HepG2 (cell line): ENCODE results near the gene LIME1. TPM values are rescaled to one million over a fixed set of nuclear protein-coding genes. Genes with fewer than 3 reads are reported as not detected.

Source experiments
- ATM ChIP-seq: fragments of 450-650 bp; IDR thresholded peaks from 2 replicates; pipeline ENCODE4 v1.7.1; 2017; ENCODE audit warnings: mild to moderate bottlenecking, borderline replicate concordance
- CEBPG ChIP-seq: IDR thresholded peaks from 2 replicates; pipeline ENCODE4 v1.6.1; 2016
- GZF1 ChIP-seq: sonication (generic); formaldehyde crosslinking; IDR thresholded peaks from 2 replicates; pipeline ENCODE4 v1.5.1; 2020; ENCODE audit warnings: mild to moderate bottlenecking, missing genetic modification reagents
- ISL2 ChIP-seq: sonication (generic); formaldehyde crosslinking; IDR thresholded peaks from 2 replicates; pipeline ENCODE4 v1.5.0; 2020; ENCODE audit warnings: missing genetic modification reagents
- KDM5A ChIP-seq: fragments of 200-600 bp; sonication (generic); IDR thresholded peaks from 2 replicates; pipeline ENCODE4 v1.7.0; 2018; ENCODE audit warnings: antibody characterized with exemption, mild to moderate bottlenecking, low read length, borderline replicate concordance
- KLF6 ChIP-seq: IDR thresholded peaks from 2 replicates; pipeline ENCODE4 v1.8.0; 2016; ENCODE audit warnings: missing biosample characterization, missing genetic modification reagents
- MTF1 ChIP-seq: sonication (generic); formaldehyde crosslinking; IDR thresholded peaks from 2 replicates; pipeline ENCODE4 v1.5.0; 2020; ENCODE audit warnings: missing genetic modification reagents
- MYNN ChIP-seq: sonication (generic); formaldehyde crosslinking; IDR thresholded peaks from 2 replicates; pipeline ENCODE4 v1.4.0; 2020; ENCODE audit warnings: mild to moderate bottlenecking, low read depth, missing genetic modification reagents
- SMAD9 ChIP-seq: sonication (generic); formaldehyde crosslinking; IDR thresholded peaks from 2 replicates; pipeline ENCODE4 v1.5.1; 2020; ENCODE audit warnings: mild to moderate bottlenecking, missing genetic modification reagents
- ZBTB20 ChIP-seq: sonication (generic); formaldehyde crosslinking; IDR thresholded peaks from 2 replicates; pipeline ENCODE4 v1.8.1; 2023; ENCODE audit warnings: missing genetic modification reagents, low read depth, mild to moderate bottlenecking, borderline replicate concordance
- ZNF136 ChIP-seq: sonication (generic); formaldehyde crosslinking; IDR thresholded peaks from 2 replicates; pipeline ENCODE4 v1.8.1; 2022; ENCODE audit warnings: low read depth, mild to moderate bottlenecking, moderate library complexity, missing genetic modification reagents
- ZNF24 ChIP-seq: fragments of 450-650 bp; IDR thresholded peaks from 2 replicates; pipeline ENCODE4 v1.6.1; 2017; ENCODE audit warnings: antibody characterized with exemption, mild to moderate bottlenecking
- ZNF296 ChIP-seq: sonication (generic); formaldehyde crosslinking; conservative IDR thresholded peaks from 2 replicates; pipeline ENCODE4 v1.5.0; 2020; ENCODE audit warnings: mild to moderate bottlenecking, missing genetic modification reagents
- ZNF430 ChIP-seq: sonication (generic); formaldehyde crosslinking; IDR thresholded peaks from 2 replicates; pipeline ENCODE4 v1.9.0; 2021; ENCODE audit warnings: mild to moderate bottlenecking, missing genetic modification reagents
- ZNF605 ChIP-seq: sonication (generic); formaldehyde crosslinking; IDR thresholded peaks from 2 replicates; pipeline ENCODE4 v1.8.0; 2022; ENCODE audit warnings: mild to moderate bottlenecking, missing genetic modification reagents
- ZNF616 ChIP-seq: sonication (generic); formaldehyde crosslinking; IDR thresholded peaks from 2 replicates; pipeline ENCODE4 v1.5.0; 2020; ENCODE audit warnings: low read depth, mild to moderate bottlenecking, missing genetic modification reagents
- ZNF746 ChIP-seq: sonication (generic); formaldehyde crosslinking; IDR thresholded peaks from 2 replicates; pipeline ENCODE4 v1.8.0; 2022; ENCODE audit warnings: mild to moderate bottlenecking, missing genetic modification reagents
- ZNF883 ChIP-seq: sonication (generic); formaldehyde crosslinking; IDR thresholded peaks from 2 replicates; pipeline ENCODE4 v1.5.1; 2020; ENCODE audit warnings: mild to moderate bottlenecking, missing genetic modification reagents; ENCODE audit errors: not compliant biosample characterization
- ZSCAN25 ChIP-seq: sonication (generic); formaldehyde crosslinking; IDR thresholded peaks from 2 replicates; pipeline ENCODE4 v1.8.0; 2022; ENCODE audit warnings: mild to moderate bottlenecking, missing genetic modification reagents
- polyA plus RNA-seq, 8 experiments: library from polyadenylated mRNA; depleted of rRNA in 3 of 8; stranded (reverse) in 7 of 8; unstranded in 1 of 8; fragments of >200 nt; fragmentation: Illumina TruSeq in 4 of 8; extraction: Trizol in 4 of 8; gene quantifications; 2 replicates each; pipeline versions ENCODE4 v1.2.1 to v1.2.3, GENCODE V29; 2011 to 2016; ENCODE audit warnings: low read depth in 4 of 8, missing spikeins in 1 of 8, mixed read lengths in 1 of 8; ENCODE audit not compliant: insufficient read depth in 1 of 8
- total RNA-seq, 5 experiments: library from RNA; depleted of rRNA; stranded (reverse); fragments of >200 nt; fragmentation: Illumina TruSeq; extraction: Trizol; gene quantifications; 2 replicates each; pipeline ENCODE4 v1.2.3, GENCODE V29; 2016; ENCODE audit warnings: low read depth in 1 of 5
- TF ChIP-seq, protein P1 (sequence below): sonication (generic); formaldehyde crosslinking; IDR thresholded peaks from 2 replicates; pipeline ENCODE4 v1.9.0; 2021; ENCODE audit warnings: mild to moderate bottlenecking, missing genetic modification reagents
- TF ChIP-seq, protein P2 (sequence below): sonication (generic); formaldehyde crosslinking; conservative IDR thresholded peaks from 2 replicates; pipeline ENCODE4 v1.8.0; 2022; ENCODE audit warnings: mild to moderate bottlenecking, moderate library complexity, missing genetic modification reagents
- TF ChIP-seq, protein P3 (sequence below): sonication (generic); formaldehyde crosslinking; IDR thresholded peaks from 2 replicates; pipeline ENCODE4 v1.4.0; 2020; ENCODE audit warnings: missing genetic modification reagents

The LIME1 gene
- total and polyA plus RNA-seq, 2 of the 13 experiments (the other 11 are each of a cell fraction or from before 2014, with no cell fraction given), result 13.0 to 61.5 TPM

DNA sequence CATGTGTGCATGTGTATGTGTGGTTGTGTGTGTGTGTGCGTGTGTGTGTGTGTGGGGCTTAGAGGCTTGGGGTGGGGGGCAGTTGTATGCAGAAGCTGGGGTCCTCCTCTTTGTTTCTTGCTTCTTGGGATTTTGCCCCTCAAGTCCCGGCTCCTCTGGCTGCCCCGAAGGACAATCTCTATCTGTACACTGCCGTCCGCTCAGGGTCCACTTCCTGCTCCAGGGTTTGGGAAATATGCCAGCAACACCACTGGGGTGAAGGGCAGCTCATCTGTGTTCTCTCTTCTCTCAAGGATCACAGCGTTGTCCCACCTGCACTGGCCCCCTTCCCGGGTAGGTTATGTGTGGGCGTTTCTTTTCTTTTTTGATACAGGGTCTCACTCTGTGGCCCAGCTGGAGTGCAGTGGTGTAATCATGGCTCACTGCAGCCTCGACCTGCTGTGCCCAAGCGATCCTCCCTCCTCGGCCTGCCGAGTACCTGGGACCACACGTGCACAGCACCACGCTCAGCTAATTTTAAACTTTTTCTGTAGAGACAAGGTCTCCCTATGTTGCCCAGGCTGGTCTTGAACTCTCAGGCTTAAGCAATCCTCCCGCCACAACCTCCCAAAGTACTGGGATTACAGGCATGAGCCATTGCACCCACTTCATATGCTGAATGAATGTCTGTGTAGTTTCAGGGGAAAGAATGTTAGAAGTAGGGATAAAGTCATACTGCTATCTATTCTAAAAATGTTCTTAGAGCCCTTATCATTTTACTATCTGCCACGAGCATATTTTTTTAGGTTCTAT, 28.8 kb downstream of the LIME1 start (continued):
- TF ChIP-seq, protein P1, sequence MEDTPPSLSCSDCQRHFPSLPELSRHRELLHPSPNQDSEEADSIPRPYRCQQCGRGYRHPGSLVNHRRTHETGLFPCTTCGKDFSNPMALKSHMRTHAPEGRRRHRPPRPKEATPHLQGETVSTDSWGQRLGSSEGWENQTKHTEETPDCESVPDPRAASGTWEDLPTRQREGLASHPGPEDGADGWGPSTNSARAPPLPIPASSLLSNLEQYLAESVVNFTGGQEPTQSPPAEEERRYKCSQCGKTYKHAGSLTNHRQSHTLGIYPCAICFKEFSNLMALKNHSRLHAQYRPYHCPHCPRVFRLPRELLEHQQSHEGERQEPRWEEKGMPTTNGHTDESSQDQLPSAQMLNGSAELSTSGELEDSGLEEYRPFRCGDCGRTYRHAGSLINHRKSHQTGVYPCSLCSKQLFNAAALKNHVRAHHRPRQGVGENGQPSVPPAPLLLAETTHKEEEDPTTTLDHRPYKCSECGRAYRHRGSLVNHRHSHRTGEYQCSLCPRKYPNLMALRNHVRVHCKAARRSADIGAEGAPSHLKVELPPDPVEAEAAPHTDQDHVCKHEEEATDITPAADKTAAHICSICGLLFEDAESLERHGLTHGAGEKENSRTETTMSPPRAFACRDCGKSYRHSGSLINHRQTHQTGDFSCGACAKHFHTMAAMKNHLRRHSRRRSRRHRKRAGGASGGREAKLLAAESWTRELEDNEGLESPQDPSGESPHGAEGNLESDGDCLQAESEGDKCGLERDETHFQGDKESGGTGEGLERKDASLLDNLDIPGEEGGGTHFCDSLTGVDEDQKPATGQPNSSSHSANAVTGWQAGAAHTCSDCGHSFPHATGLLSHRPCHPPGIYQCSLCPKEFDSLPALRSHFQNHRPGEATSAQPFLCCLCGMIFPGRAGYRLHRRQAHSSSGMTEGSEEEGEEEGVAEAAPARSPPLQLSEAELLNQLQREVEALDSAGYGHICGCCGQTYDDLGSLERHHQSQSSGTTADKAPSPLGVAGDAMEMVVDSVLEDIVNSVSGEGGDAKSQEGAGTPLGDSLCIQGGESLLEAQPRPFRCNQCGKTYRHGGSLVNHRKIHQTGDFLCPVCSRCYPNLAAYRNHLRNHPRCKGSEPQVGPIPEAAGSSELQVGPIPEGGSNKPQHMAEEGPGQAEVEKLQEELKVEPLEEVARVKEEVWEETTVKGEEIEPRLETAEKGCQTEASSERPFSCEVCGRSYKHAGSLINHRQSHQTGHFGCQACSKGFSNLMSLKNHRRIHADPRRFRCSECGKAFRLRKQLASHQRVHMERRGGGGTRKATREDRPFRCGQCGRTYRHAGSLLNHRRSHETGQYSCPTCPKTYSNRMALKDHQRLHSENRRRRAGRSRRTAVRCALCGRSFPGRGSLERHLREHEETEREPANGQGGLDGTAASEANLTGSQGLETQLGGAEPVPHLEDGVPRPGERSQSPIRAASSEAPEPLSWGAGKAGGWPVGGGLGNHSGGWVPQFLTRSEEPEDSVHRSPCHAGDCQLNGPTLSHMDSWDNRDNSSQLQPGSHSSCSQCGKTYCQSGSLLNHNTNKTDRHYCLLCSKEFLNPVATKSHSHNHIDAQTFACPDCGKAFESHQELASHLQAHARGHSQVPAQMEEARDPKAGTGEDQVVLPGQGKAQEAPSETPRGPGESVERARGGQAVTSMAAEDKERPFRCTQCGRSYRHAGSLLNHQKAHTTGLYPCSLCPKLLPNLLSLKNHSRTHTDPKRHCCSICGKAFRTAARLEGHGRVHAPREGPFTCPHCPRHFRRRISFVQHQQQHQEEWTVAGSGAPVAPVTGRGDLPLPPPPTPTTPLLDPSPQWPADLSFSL (CRISPR knock-in tag), result no peak
- TF ChIP-seq ZNF296 (CRISPR knock-in tag), result 0 out of 2 replicates have a peak, but pooled peaks have one; percentile 29
- TF ChIP-seq MYNN (CRISPR knock-in tag), result no peak
- TF ChIP-seq CEBPG (CRISPR knock-in tag), result no peak
- no peak for TF ChIP-seq ZNF430 (CRISPR knock-in tag)
- no peak for TF ChIP-seq GZF1
- no peak for TF ChIP-seq KLF6
- no peak for TF ChIP-seq ATM
- no peak for TF ChIP-seq ZNF883 (CRISPR knock-in tag)
- TF ChIP-seq ZNF605 (CRISPR knock-in tag), result no peak
- TF ChIP-seq ZBTB20 (CRISPR knock-in tag), result peak; percentile 82; the same call in 1 of the 2 replicates
- TF ChIP-seq, protein P2, sequence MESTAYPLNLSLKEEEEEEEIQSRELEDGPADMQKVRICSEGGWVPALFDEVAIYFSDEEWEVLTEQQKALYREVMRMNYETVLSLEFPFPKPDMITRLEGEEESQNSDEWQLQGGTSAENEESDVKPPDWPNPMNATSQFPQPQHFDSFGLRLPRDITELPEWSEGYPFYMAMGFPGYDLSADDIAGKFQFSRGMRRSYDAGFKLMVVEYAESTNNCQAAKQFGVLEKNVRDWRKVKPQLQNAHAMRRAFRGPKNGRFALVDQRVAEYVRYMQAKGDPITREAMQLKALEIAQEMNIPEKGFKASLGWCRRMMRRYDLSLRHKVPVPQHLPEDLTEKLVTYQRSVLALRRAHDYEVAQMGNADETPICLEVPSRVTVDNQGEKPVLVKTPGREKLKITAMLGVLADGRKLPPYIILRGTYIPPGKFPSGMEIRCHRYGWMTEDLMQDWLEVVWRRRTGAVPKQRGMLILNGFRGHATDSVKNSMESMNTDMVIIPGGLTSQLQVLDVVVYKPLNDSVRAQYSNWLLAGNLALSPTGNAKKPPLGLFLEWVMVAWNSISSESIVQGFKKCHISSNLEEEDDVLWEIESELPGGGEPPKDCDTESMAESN (CRISPR knock-in tag), result no peak
- TF ChIP-seq ZSCAN25 (CRISPR knock-in tag), result no peak
- no peak for TF ChIP-seq ZNF746 (CRISPR knock-in tag)
- TF ChIP-seq KDM5A, result no peak
- TF ChIP-seq SMAD9 (CRISPR knock-in tag), result no peak
- no peak for TF ChIP-seq ISL2
- TF ChIP-seq ZNF616 (CRISPR knock-in tag), result no peak
- no peak for TF ChIP-seq ZNF24
- TF ChIP-seq ZNF136 (CRISPR knock-in tag), result 0 out of 2 replicates have a peak, but pooled peaks have one; percentile 43
- no peak for TF ChIP-seq MTF1
- TF ChIP-seq, protein P3, sequence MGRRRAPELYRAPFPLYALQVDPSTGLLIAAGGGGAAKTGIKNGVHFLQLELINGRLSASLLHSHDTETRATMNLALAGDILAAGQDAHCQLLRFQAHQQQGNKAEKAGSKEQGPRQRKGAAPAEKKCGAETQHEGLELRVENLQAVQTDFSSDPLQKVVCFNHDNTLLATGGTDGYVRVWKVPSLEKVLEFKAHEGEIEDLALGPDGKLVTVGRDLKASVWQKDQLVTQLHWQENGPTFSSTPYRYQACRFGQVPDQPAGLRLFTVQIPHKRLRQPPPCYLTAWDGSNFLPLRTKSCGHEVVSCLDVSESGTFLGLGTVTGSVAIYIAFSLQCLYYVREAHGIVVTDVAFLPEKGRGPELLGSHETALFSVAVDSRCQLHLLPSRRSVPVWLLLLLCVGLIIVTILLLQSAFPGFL (CRISPR knock-in tag), result no peak
